Upper lobe of left lung (tissue), 6 donors: ENCODE data around the gene ERN2. TPM values are rescaled to one million over a fixed set of nuclear protein-coding genes. Genes with fewer than 3 reads are reported as not detected.
"Not testable (repeated sequence)": the region's sequence is repeated elsewhere in the genome, so short reads cannot be mapped to it uniquely, and the experiment has no call there.

Experiments
- ATAC-seq, 2 donors: fragments of 200-7000 bp; cut with Tn5 transposase; one replicate each; pipeline ENCODE4 v1.9.1; 2022; ENCODE audit warnings: mild to moderate bottlenecking in 2 of 2, moderate library complexity in 2 of 2; ENCODE audit not compliant: low FRiP score in 2 of 2
- DNase-seq, 2 donors: peaks; one replicate each; pipeline ENCODE4 v3.0.0-alpha.2; 2019 to 2020
- H3K27ac ChIP-seq, 4 donors: fragments of 200-600 bp; sonication (generic); one replicate each; pipeline ENCODE4 v1.5.1; 2016 to 2019
- H3K27me3 ChIP-seq, 4 donors: fragments of 200-600 bp; sonication (generic); one replicate each; pipeline ENCODE4 v1.5.1; 2017 to 2019
- H3K36me3 ChIP-seq, 4 donors: fragments of 200-600 bp; sonication (generic); one replicate each; pipeline ENCODE4 v1.5.1; 2016 to 2019
- H3K4me1 ChIP-seq, 4 donors: fragments of 200-600 bp; sonication (generic); one replicate each; pipeline ENCODE4 v1.5.1; 2018 to 2019
- H3K4me3 ChIP-seq, 4 donors: fragments of 200-600 bp; sonication (generic); one replicate each; pipeline ENCODE4 v1.5.1; 2017 to 2019; ENCODE audit warnings: mild to moderate bottlenecking in 2 of 4, moderate library complexity in 1 of 4
- H3K9me3 ChIP-seq, 4 donors: fragments of 200-600 bp; sonication (generic); one replicate each; pipeline ENCODE4 v1.5.1; 2018 to 2019
- CTCF ChIP-seq, 6 experiments: fragments of 450-650 bp in 4 of 6; fragments of 200-600 bp in 2 of 6; sonication (generic) in 2 of 6; IDR thresholded peaks; one replicate each; pipeline ENCODE4 v1.5.1; 2016 to 2019; ENCODE audit warnings: antibody characterized with exemption in 6 of 6
- EP300 ChIP-seq, 4 donors: sonication (generic); formaldehyde crosslinking; IDR thresholded peaks; one replicate each; pipeline ENCODE4 v1.5.1; 2017; ENCODE audit warnings: antibody characterized with exemption in 4 of 4, control low read depth in 2 of 4
- POLR2A ChIP-seq, 4 donors: fragments of 450-650 bp; IDR thresholded peaks; one replicate each; pipeline ENCODE4 v1.5.1; 2016 to 2017; ENCODE audit warnings: antibody characterized with exemption in 4 of 4, mild to moderate bottlenecking in 2 of 4
- POLR2AphosphoS5 ChIP-seq, 2 donors: sonication (generic); formaldehyde crosslinking; IDR thresholded peaks; one replicate each; pipeline ENCODE4 v1.5.1; 2017; ENCODE audit warnings: antibody characterized with exemption in 2 of 2
- WGBS, 2 donors: methylation state at CpG; one replicate each; pipeline ENCODE4 v1.1.5; 2017 to 2018; 5-methylcytosine and 5-hydroxymethylcytosine counted together
- total RNA-seq, 6 donors: library from RNA; depleted of rRNA in 4 of 6; stranded (reverse); fragments of >200 nt in 4 of 6; gene quantifications; one replicate each; pipeline versions ENCODE4 v1.1.0 to v1.2.1, GENCODE V29; 2016 to 2021
- donor health status: DM: no; HTN: no; CAD: no; lungs with moderate emphysema.
- donor health status: DM: no; HTN: yes; CAD: no; lungs with severe emphysema.

ERN2 gene
- total RNA-seq, 6 donors from 2014 or later: 0.46 to 9.6 (median 1.3) TPM

- 61 to 62% methylated on average over 10 of the region's 10 CpGs for WGBS, 2 donors
- ATAC-seq (no peak), DNase-seq (no peak)
- Histone ChIP-seq H3K9me3 (peaks cover 0 to 7% (median 3%) of the 10 kb centered on the region in 4 donors), H3K27ac (no peak overlapping the region), H3K27me3 (no peaks in the 10 kb centered on the region), H3K4me3 (no peak overlapping the region), H3K36me3 (no peaks in the 10 kb centered on the region), H3K4me1 (peaks cover 0 to 4% (median 0%) of the 10 kb centered on the region in 4 donors)
- TF ChIP-seq POLR2AphosphoS5 (IDR thresholded peaks at IDR 0.05) (no peak), CTCF (IDR thresholded peaks at IDR 0.05) (no peak), POLR2A (IDR thresholded peaks at IDR 0.05) (no peak), EP300 (IDR thresholded peaks at IDR 0.05) (no peak)
Observed at GRCh38 chr16:23728112-23728477, 15.1 kb upstream of the ERN2 start.

GRCh38 chr16:23726710-23727109, 13.7 kb upstream of the ERN2 start:
- H3K27ac ChIP-seq: no peak overlapping the region
- no peak overlapping the region for H3K4me3 ChIP-seq
- 80 to 81% methylated on average over 3 of the region's 3 CpGs for WGBS, 2 donors
- no peaks in the 10 kb centered on the region for H3K36me3 ChIP-seq
- H3K9me3 ChIP-seq: peaks cover 0 to 17% (median 7%) of the 10 kb centered on the region in 4 donors
- no peak for ATAC-seq
- DNase-seq: no peak
- TF ChIP-seq POLR2AphosphoS5 (IDR thresholded peaks at IDR 0.05) (no peak), CTCF (IDR thresholded peaks at IDR 0.05) (no peak), POLR2A (IDR thresholded peaks at IDR 0.05) (no peak), EP300 (IDR thresholded peaks at IDR 0.05) (no peak)
- no peaks in the 10 kb centered on the region for H3K27me3 ChIP-seq
- peaks cover 0 to 4% (median 0%) of the 10 kb centered on the region in 4 donors for H3K4me1 ChIP-seq

DNA sequence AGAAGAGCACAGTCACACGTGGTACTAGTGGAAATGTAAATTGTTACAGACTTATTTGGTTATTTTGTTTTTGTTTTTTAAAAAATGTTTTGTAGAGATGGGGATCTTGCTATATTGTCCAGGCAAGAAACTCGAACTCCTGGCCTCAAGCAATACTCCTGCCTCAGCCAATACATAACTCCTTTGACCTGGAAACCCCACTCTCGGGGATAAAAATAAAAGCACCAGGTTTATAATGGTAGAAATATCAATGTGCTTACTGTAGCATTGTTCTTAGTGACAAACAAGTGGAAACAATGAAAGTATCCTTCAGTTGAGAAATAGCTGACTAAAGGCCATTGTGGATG, 11.7 kb upstream of the ERN2 start:
- Histone ChIP-seq H3K9me3 (peaks cover 0 to 17% (median 7%) of the 10 kb centered on the region in 4 donors), H3K27me3 (no peaks in the 10 kb centered on the region), H3K4me3 (no peak overlapping the region), H3K4me1 (peaks cover 0 to 4% (median 0%) of the 10 kb centered on the region in 4 donors), H3K27ac (no peak overlapping the region), H3K36me3 (no peaks in the 10 kb centered on the region)
- no peak for DNase-seq
- TF ChIP-seq CTCF (IDR thresholded peaks at IDR 0.05) (no peak), POLR2AphosphoS5 (IDR thresholded peaks at IDR 0.05) (no peak), POLR2A (IDR thresholded peaks at IDR 0.05) (no peak), EP300 (IDR thresholded peaks at IDR 0.05) (no peak)
- 55 to 61% methylated on average over 3 of the region's 3 CpGs for WGBS, 2 donors
- no peak for ATAC-seq

DNA sequence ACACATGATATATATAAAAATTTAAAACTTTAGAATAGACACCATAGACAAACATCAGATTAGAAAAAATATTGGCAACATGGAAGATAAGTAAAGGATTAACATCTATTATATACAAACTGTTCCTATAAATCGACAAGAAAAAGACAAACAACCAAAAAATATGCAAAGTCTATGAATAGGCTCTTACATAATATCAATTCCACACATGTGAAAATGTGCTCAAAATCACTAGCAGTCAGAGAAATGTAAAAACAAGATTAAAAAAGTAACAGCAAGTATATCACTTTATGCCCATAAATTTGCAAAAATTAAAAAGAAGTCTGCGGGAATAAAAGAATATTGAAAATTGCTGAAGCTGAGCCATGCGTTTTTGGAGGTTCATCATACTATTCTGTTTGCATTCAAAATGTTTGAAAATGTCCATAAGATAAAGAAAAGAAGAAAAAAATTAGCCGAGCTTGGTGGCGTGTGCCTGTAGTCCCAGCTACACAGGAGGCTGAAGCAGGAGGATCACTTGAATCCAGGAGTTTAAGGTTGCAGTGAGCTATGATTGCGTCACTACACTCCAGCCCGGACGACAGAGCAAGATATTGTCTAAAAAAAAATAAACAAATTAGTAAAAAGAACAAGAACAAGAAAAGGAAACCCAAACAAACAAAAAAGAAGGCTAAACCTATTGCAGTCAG, 11.2 kb upstream of the ERN2 start:
- H3K4me3 ChIP-seq: no peak overlapping the region
- H3K4me1 ChIP-seq: peaks cover 0 to 4% (median 0%) of the 10 kb centered on the region in 4 donors
- TF ChIP-seq CTCF (IDR thresholded peaks at IDR 0.05) (no peak), POLR2A (IDR thresholded peaks at IDR 0.05) (no peak), EP300 (IDR thresholded peaks at IDR 0.05) (no peak), POLR2AphosphoS5 (IDR thresholded peaks at IDR 0.05) (no peak)
- peaks cover 0 to 17% (median 7%) of the 10 kb centered on the region in 4 donors for H3K9me3 ChIP-seq
- no peaks in the 10 kb centered on the region for H3K27me3 ChIP-seq
- no peak overlapping the region for H3K27ac ChIP-seq
- DNase-seq (no peak), ATAC-seq (no peak)
- WGBS, 2 donors: 69 to 73% methylated on average over 8 of the region's 8 CpGs
- no peaks in the 10 kb centered on the region for H3K36me3 ChIP-seq

- DNase-seq, H3K4me3 ChIP-seq, H3K27me3 ChIP-seq, H3K4me1 ChIP-seq, ATAC-seq, H3K36me3 ChIP-seq, H3K27ac ChIP-seq: not testable (repeated sequence)
- H3K9me3 ChIP-seq: peaks cover 0 to 17% (median 7%) of the 10 kb centered on the region in 4 donors
- 74 to 86% methylated on average over 9 of the region's 9 CpGs for WGBS, 2 donors
Observed at GRCh38 chr16:23722613-23723240, 9.7 kb upstream of the ERN2 start.
